DOHH2 (cell line): ENCODE results near the gene EPB41L2.
"Not testable (repeated sequence)": the region's sequence is repeated elsewhere in the genome, so short reads cannot be mapped to it uniquely, and the experiment has no call there.

Source experiments
- H3F3A ChIP-seq: fragments of 200-600 bp; sonication (generic), shearing (Covaris generic); 2 replicates; pipeline ENCODE4 v1.6.0; 2016; ENCODE audit warnings: antibody characterized with exemption, mild to moderate bottlenecking; ENCODE audit not compliant: control insufficient read depth, insufficient read depth
- H3K27ac ChIP-seq: fragments of 200-600 bp; sonication (generic); 2 replicates; pipeline ENCODE4 v1.5.1; 2014; ENCODE audit warnings: low read depth, mild to moderate bottlenecking, low read length, moderate library complexity
- H3K27me3 ChIP-seq: fragments of 200-600 bp; sonication (generic); 2 replicates; pipeline ENCODE4 v1.6.1; 2014; ENCODE audit warnings: mild to moderate bottlenecking, low read length, mixed read lengths; ENCODE audit not compliant: control insufficient read depth
- H3K36me3 ChIP-seq: fragments of 200-600 bp; sonication (generic); 2 replicates; pipeline ENCODE4 v1.6.1; 2014; ENCODE audit warnings: mild to moderate bottlenecking, low read length, moderate library complexity, mixed read lengths; ENCODE audit not compliant: control insufficient read depth
- H3K4me1 ChIP-seq: fragments of 200-600 bp; sonication (generic); 2 replicates; pipeline ENCODE4 v1.6.1; 2014; ENCODE audit warnings: mild to moderate bottlenecking, low read length, mixed read lengths; ENCODE audit not compliant: control insufficient read depth
- H3K4me2 ChIP-seq: fragments of 200-600 bp; sonication (generic); 2 replicates; pipeline ENCODE4 v1.6.0; 2014; ENCODE audit warnings: mild to moderate bottlenecking, low read length, moderate library complexity
- H3K4me3 ChIP-seq: fragments of 200-600 bp; sonication (generic); 2 replicates; pipeline ENCODE4 v1.5.1; 2014; ENCODE audit warnings: mild to moderate bottlenecking, low read length, mixed read lengths
- H3K79me2 ChIP-seq: fragments of 200-600 bp; sonication (generic); 2 replicates; pipeline ENCODE4 v1.6.1; 2014; ENCODE audit warnings: mild to moderate bottlenecking, low read length, mixed read lengths; ENCODE audit not compliant: control insufficient read depth
- H3K9me2 ChIP-seq: fragments of 200-600 bp; sonication (generic); replicated peaks from 2 replicates; pipeline ENCODE4 v1.6.1; 2014; ENCODE audit warnings: mild to moderate bottlenecking, low read length, mixed read lengths; ENCODE audit not compliant: control insufficient read depth
- H3K9me3 ChIP-seq: fragments of 200-600 bp; sonication (generic); 2 replicates; pipeline ENCODE4 v1.6.1; 2014; ENCODE audit warnings: antibody characterized with exemption, low read length, mixed read lengths; ENCODE audit not compliant: control insufficient read depth, insufficient read depth
- H4K20me1 ChIP-seq: fragments of 200-600 bp; sonication (generic); 2 replicates; pipeline ENCODE4 v1.6.0; 2014; ENCODE audit warnings: low read depth, mild to moderate bottlenecking, antibody characterized with exemption, low read length, moderate library complexity; ENCODE audit not compliant: control insufficient read depth, insufficient read depth
- EZH2phosphoT487 ChIP-seq: fragments of 200-600 bp; sonication (generic); IDR thresholded peaks from 2 replicates; pipeline ENCODE4 v1.6.1; 2017; ENCODE audit warnings: borderline replicate concordance, mild to moderate bottlenecking, antibody characterized with exemption, low read length, moderate library complexity, mixed read lengths
- TF ChIP-seq, protein P1 (sequence below): fragments of 200-600 bp; sonication (generic); IDR thresholded peaks from one replicate; pipeline ENCODE4 v1.5.1; 2014; ENCODE audit warnings: antibody characterized with exemption, mild to moderate bottlenecking, low read depth, low read length; ENCODE audit not compliant: poor library complexity, severe bottlenecking

EPB41L2 gene

DNA sequence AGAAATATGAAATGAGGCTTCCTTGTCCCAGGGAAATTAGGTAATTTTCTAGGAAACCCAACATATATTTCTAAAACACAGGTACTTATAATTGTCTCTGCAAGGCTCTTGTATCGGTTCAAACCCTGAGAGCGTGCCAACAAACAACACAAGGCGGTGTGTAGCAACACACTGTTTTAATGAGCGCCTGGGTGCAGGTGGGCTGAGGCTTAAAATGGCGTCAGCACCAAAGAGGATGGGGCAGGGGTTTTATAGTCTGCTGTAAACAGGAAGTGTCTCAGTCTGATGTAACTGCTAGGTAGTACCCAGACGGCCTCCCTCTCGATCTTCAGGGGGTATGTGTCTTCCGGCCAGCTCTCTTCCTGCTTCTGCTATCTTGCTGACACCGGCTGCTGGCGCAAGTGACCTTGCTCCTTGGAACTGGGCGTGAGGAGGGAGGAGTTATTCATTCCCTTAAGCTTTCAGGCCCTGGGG is 69.7 kb downstream of the EPB41L2 start:
- Histone ChIP-seq H3K4me1 (peaks cover 17% of the 10 kb centered on the region), H3K27ac (no peak overlapping the region), H4K20me1 (no peaks in the 10 kb centered on the region), H3K9me2 (no peaks in the 10 kb centered on the region), H3K9me3 (no peaks in the 10 kb centered on the region), H3K4me2 (no peak overlapping the region), H3K79me2 (peaks cover 83% of the 10 kb centered on the region), H3K36me3 (no peaks in the 10 kb centered on the region), H3K27me3 (no peaks in the 10 kb centered on the region), H3F3A (no peaks in the 10 kb centered on the region), H3K4me3 (no peak overlapping the region)
- TF ChIP-seq EZH2phosphoT487: no peak
- TF ChIP-seq, protein P1, sequence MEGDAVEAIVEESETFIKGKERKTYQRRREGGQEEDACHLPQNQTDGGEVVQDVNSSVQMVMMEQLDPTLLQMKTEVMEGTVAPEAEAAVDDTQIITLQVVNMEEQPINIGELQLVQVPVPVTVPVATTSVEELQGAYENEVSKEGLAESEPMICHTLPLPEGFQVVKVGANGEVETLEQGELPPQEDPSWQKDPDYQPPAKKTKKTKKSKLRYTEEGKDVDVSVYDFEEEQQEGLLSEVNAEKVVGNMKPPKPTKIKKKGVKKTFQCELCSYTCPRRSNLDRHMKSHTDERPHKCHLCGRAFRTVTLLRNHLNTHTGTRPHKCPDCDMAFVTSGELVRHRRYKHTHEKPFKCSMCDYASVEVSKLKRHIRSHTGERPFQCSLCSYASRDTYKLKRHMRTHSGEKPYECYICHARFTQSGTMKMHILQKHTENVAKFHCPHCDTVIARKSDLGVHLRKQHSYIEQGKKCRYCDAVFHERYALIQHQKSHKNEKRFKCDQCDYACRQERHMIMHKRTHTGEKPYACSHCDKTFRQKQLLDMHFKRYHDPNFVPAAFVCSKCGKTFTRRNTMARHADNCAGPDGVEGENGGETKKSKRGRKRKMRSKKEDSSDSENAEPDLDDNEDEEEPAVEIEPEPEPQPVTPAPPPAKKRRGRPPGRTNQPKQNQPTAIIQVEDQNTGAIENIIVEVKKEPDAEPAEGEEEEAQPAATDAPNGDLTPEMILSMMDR: no peak

DNA sequence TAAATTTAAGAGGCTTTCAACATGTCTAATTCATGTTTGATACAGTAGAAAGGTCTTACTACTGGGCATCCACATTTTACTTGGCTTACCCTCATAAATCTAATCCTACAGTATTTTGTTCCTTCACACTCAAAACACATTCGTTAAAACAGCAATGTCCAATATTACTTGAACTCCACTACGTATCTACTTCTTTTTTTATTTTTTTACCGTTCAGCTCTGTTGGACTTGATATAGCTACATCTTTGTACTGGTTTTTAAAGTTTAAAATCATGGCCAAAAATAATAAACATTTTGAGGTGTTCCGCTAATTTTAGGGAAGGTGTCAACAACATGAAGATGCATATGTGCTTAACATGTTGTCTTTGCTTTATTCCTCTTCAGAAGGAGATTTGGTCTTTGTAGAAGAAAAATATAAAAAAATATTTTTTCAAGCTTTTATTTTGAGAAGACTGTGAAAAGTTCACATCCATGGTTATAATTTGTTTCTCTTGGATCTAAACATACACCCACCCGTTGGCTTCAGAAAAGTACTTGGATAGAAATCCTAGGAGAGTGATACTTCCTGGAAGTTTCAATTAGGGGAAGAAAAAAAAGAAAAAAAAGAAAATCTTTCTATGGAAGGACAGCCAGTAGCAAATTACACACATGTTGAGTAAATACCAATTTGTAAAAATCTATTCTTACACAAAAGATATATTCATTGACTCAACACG is 71.5 kb downstream of the EPB41L2 start:
- Histone ChIP-seq H3K4me1 (peaks cover 12% of the 10 kb centered on the region), H3K79me2 (peaks cover 82% of the 10 kb centered on the region), H3K4me2 (no peak overlapping the region), H3K9me3 (no peaks in the 10 kb centered on the region), H3K27me3 (no peaks in the 10 kb centered on the region), H3K4me3 (no peak overlapping the region), H3F3A (no peaks in the 10 kb centered on the region), H3K9me2 (no peaks in the 10 kb centered on the region), H3K36me3 (0 out of 2 replicates have a peak, but pooled peaks cover 4% of the 10 kb centered on the region), H4K20me1 (no peaks in the 10 kb centered on the region), H3K27ac (no peak overlapping the region)
- no peak for TF ChIP-seq EZH2phosphoT487
- TF ChIP-seq, protein P1: no peak

DNA sequence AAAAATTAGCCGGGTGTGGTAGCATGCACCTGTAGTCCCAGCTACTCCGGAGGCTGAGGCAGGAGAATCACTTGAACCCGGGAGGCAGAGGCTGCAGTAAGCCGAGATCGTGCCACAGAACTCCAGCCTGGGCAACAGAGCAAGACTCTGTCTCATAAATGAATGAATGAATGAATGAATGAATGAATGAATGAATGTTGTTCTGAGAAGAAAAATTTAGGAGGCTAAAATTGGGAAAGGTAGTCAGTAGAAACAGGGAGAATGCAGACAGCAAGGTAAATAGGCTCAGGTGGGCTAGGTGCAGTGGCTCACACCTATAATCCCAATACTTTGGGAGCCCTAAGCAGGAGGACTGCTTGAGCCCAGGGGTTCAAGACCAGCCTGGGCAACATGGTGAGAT is 75.5 kb downstream of the EPB41L2 start:
- Histone ChIP-seq H3K9me3 (peaks cover 18% of the 10 kb centered on the region), H3K36me3 (peaks cover 10% of the 10 kb centered on the region), H3K4me1 (peaks cover 15% of the 10 kb centered on the region), H3K79me2 (peaks cover 83% of the 10 kb centered on the region)
- H3F3A ChIP-seq, H3K27ac ChIP-seq, H3K9me2 ChIP-seq, H3K27me3 ChIP-seq, H4K20me1 ChIP-seq, H3K4me3 ChIP-seq, H3K4me2 ChIP-seq: not testable (repeated sequence)

DNA sequence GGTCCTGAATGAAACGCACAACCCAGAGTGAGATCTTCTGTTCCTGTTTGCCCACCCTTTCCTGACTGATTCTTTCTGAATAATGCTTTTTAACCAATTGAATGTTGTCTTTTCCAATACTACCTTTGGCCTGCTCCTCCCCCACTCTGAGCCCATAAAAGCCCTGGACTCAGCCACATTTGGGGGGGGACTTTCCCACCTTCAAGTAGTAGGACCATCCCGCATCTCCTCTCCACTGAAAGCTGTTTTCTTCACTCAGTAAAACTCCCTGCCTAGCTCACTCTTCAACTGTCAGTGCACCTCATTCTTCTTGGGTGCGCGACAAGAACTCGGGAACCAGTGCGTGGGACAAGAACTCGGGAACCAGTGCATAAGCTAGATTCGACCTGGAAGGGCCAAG is 77.9 kb downstream of the EPB41L2 start:
- Histone ChIP-seq H3F3A (0 out of 2 replicates have a peak, but pooled peaks cover 3% of the 10 kb centered on the region), H3K9me3 (peaks cover 18% of the 10 kb centered on the region), H3K4me1 (peaks cover 38% of the 10 kb centered on the region), H3K79me2 (peaks cover 86% of the 10 kb centered on the region), H3K4me2 (no peak overlapping the region), H3K27ac (no peak overlapping the region), H3K4me3 (no peak overlapping the region), H4K20me1 (no peaks in the 10 kb centered on the region), H3K27me3 (no peaks in the 10 kb centered on the region), H3K9me2 (no peaks in the 10 kb centered on the region), H3K36me3 (peaks cover 10% of the 10 kb centered on the region)
- TF ChIP-seq EZH2phosphoT487: no peak
- TF ChIP-seq, protein P1: no peak
